ENCODE results near the gene SGCD. TPM values are rescaled to one million over a fixed set of nuclear protein-coding genes. Genes with fewer than 3 reads are reported as not detected.

Gene SGCD
- total RNA-seq, 4 donors from 2014 or later = 1.1 to 8.2 (median 4.4) TPM

DNA sequence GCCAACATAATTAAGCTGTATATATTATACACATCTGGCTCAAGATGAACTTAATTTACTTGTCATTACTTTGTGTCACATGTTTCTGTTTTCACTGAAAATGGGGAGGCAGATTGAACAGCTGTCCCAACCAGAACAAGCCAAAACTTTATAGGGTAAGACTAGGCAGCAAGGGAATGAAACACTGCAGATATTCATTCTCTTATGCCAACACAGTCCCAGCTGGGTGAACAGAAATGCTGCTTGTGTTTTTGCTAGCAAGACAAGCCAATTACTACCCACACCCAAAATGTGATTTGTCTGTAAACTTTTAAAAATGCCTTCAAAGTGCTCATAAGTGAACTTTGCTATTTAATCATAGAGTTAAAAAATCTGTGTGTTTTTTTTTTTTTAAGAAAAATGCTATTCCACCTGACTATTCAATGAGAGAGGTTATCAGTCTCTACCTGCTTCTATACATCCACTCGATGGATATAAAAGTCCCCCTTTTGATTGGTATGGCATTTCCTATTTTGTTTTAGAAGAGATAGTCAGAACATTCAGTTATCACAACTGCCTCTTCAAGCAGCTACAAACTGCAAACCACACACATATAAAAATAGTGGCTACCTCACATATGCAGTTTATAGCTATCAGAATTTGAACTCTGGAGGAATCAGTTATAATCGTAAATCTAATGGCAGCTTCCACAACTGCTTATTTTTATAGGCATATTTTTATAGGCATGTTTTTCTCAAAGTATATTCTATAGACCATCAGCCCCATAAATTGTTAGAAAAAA, 431.2 kb downstream of the SGCD start:
- TF ChIP-seq, protein P1, sequence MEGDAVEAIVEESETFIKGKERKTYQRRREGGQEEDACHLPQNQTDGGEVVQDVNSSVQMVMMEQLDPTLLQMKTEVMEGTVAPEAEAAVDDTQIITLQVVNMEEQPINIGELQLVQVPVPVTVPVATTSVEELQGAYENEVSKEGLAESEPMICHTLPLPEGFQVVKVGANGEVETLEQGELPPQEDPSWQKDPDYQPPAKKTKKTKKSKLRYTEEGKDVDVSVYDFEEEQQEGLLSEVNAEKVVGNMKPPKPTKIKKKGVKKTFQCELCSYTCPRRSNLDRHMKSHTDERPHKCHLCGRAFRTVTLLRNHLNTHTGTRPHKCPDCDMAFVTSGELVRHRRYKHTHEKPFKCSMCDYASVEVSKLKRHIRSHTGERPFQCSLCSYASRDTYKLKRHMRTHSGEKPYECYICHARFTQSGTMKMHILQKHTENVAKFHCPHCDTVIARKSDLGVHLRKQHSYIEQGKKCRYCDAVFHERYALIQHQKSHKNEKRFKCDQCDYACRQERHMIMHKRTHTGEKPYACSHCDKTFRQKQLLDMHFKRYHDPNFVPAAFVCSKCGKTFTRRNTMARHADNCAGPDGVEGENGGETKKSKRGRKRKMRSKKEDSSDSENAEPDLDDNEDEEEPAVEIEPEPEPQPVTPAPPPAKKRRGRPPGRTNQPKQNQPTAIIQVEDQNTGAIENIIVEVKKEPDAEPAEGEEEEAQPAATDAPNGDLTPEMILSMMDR (IDR thresholded peaks at IDR 0.05) = no peak
- DNase-seq (ENCODE audit: low spot score) (no peak), ATAC-seq (ENCODE audit: low FRiP score) (no peak)

DNA sequence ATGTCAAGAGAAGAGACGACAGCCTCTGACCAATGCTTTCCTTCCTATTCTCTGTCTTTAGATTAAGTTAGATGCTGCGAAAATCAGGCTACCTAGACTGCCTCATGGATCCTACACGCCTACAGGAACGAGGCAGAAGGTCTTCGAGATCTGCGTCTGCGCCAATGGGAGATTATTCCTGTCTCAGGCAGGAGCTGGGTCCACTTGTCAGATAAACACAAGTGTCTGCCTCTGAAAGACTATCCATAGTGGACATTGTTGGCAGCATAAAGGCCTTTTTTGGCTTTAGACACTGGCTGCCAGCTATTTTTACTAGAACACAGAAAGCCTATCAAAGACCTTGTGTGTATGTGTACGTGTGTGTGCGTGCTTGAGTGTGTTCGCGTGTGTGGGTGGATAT, 432.2 kb downstream of the SGCD start:
- TF ChIP-seq, protein P1 (IDR thresholded peaks at IDR 0.05) = no peak
- DNase-seq (ENCODE audit: low spot score) = no peak
- ATAC-seq (ENCODE audit: low FRiP score) = no peak

DNA sequence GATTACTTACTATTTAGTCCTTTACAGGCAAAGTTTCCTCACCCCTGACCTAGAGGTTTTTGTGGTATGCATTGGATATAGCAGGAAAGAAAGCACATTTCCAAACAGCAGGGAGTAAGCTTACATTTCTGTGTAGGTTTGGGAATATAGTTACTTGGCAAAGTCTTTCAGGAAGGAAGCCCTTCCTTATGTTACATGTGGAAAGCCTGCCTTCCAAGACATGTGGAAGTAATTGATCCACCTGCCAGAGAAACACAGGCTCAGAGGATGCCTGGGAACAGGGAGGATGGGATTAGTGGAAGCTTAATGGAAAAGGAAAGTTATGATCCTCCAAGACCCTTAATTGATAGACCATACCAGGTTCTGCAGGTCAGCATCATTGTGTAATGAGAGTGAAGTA, 435.8 kb downstream of the SGCD start:
- TF ChIP-seq, protein P1 (IDR thresholded peaks at IDR 0.05) = no peak
- ATAC-seq (ENCODE audit: low FRiP score) = no peak
- DNase-seq (ENCODE audit: low spot score) = no peak

DNA sequence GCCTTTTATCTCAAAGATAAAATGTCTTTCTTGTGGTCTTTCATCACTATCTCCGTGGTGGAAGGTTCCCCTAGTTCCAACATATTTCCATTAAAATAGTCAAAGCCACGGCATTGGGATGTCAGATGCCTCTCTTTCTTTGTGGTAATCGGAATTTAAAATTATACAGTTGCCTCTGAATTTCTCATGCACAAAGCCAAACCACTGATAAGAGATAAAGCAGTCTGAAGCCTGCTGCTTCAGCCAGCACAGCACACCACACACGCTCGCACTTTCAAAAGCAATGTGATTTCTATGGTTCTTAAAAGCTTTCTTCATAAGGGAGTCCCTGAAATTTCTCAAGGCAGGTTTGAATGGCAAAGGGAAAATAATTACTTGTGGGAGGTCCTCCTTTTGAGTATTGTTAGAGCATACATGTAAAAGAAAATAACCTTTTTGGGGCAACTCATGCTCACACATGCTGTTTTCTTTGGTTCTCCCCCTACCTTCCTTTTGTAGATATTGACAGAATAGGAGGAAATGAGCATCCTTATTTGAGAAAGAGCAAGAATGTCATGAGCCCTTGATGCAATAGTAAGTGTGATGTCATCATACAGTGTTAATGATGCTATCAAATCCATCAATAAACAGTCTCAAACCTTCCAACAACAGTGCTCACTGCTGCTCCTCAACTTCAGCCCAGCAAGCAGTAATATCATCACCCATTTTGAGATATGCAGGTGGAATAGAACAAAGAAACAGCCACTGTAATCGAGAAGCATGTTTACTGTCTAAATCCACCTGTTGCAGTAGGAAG, 437.4 kb downstream of the SGCD start:
- ATAC-seq (ENCODE audit: low FRiP score) = no peak
- TF ChIP-seq, protein P1 (IDR thresholded peaks at IDR 0.05) = no peak
- no peak for DNase-seq (ENCODE audit: low spot score)

DNA sequence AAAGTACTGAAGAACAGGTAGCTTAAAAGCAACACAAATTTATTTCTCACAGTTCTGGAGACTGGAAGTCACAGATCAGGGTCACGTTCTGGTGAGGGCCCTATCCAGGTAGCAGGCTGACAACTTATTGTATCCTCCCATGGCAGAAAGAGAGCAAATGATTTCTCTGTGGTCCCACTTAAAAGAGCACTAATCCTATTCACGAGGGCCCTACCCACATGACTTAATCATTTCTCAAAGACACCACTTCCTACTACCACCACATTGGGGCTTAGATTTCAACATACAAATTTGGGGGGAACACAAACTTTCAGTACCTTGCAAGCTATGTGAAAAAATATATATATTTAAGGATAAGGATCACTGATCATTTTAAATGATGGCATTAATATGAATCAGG, 447.3 kb downstream of the SGCD start:
- no peak for ATAC-seq (ENCODE audit: low FRiP score)
- TF ChIP-seq, protein P1 (IDR thresholded peaks at IDR 0.05) = no peak
- no peak for DNase-seq (ENCODE audit: low spot score)

DNA sequence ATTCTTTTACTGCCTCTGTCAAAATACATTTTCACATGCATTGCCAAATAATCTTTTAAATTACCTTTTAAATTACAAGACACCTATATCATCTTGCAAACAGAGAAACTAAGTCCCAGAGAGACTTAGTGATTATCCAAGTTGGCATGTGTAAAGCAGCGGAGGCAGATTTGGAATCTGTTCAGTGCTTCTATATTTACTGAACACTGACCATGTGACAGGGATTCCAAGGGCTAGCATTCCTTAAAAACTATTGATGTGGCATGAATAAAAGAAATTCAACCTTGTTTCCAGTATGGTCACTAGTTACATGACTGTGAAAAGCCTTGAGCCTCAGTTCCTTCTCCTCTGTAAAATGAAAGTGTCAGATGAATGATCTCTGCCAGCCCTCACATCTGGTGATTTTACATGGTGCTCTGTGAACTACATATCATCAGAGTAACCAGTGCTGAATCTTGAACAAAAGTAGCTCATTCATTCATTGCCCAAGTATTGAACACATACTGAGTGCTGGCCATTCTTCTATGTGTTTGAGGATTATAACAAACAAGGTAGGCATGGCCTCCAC, 451.3 kb downstream of the SGCD start:
- no peak for DNase-seq (ENCODE audit: low spot score)
- TF ChIP-seq, protein P1 (IDR thresholded peaks at IDR 0.05) = no peak
- no peak for ATAC-seq (ENCODE audit: low FRiP score)
